ENCODE measurements around the gene TYW1.
"Not testable (repeated sequence)": the region's sequence is repeated elsewhere in the genome, so short reads cannot be mapped to it uniquely, and the experiment has no call there.

Gene TYW1

GRCh38 chr7:67135617-67136486, 139.2 kb downstream of the TYW1 start:
- DNase-seq = not testable (repeated sequence)

GRCh38 chr7:67137489-67137888, 140.9 kb downstream of the TYW1 start:
- DNase-seq = not testable (repeated sequence)

- DNase-seq = not testable (repeated sequence)
These were observed 143.2 kb downstream of the TYW1 start for GRCh38 chr7:67139876-67140275.

GRCh38 chr7:67141001-67141400, 144.4 kb downstream of the TYW1 start:
- not testable (repeated sequence) for DNase-seq

- not testable (repeated sequence) for DNase-seq
These were observed 146.6 kb downstream of the TYW1 start for GRCh38 chr7:67143091-67143786.

- DNase-seq = not testable (repeated sequence)
These were observed 149.1 kb downstream of the TYW1 start for GRCh38 chr7:67145581-67146193.

- DNase-seq = not testable (repeated sequence)
These were observed 152.5 kb downstream of the TYW1 start for GRCh38 chr7:67149131-67149530.

- not testable (repeated sequence) for DNase-seq
These were observed 157.7 kb downstream of the TYW1 start for GRCh38 chr7:67154374-67154773.

- not testable (repeated sequence) for DNase-seq
These were observed 159.4 kb downstream of the TYW1 start for GRCh38 chr7:67156064-67156463.

- DNase-seq = not testable (repeated sequence)
These were observed 166.7 kb downstream of the TYW1 start for GRCh38 chr7:67163285-67163684.

- not testable (repeated sequence) for DNase-seq
These were observed 174.5 kb downstream of the TYW1 start for GRCh38 chr7:67171151-67171550.

GRCh38 chr7:67176730-67177129, 180.1 kb downstream of the TYW1 start:
- DNase-seq = not testable (repeated sequence)

- DNase-seq = not testable (repeated sequence)
These were observed 182.5 kb downstream of the TYW1 start for GRCh38 chr7:67178915-67179688.

- DNase-seq = not testable (repeated sequence)
These were observed 186.5 kb downstream of the TYW1 start for GRCh38 chr7:67182956-67183750.

- DNase-seq = not testable (repeated sequence)
These were observed 188.5 kb downstream of the TYW1 start for GRCh38 chr7:67184912-67185659.

GRCh38 chr7:67185660-67186129, 189.1 kb downstream of the TYW1 start:
- DNase-seq = not testable (repeated sequence)

- not testable (repeated sequence) for DNase-seq
These were observed 192.5 kb downstream of the TYW1 start for GRCh38 chr7:67189160-67189559.

GRCh38 chr7:67189801-67190465, 193.3 kb downstream of the TYW1 start:
- DNase-seq = not testable (repeated sequence)

- DNase-seq = not testable (repeated sequence)
These were observed 194.5 kb downstream of the TYW1 start for GRCh38 chr7:67191002-67191720.
